Prostate gland (tissue), 2 donors: ENCODE results near the gene PPP4C. TPM values are rescaled to one million over a fixed set of nuclear protein-coding genes. Genes with fewer than 3 reads are reported as not detected.

ENCODE experiments used
- DNase-seq: peaks from one replicate; pipeline ENCODE4 v3.0.0-alpha.2; 2019; ENCODE audit warnings: low spot score
- H3K27ac ChIP-seq, 2 donors: fragments of 200-600 bp; sonication (generic); 2 replicates each; pipeline ENCODE4 v1.5.1; 2017 to 2019
- H3K27me3 ChIP-seq: fragments of 200-600 bp; sonication (generic); replicated peaks from 2 replicates; pipeline ENCODE4 v1.5.1; 2019; ENCODE audit not compliant: insufficient read depth
- H3K36me3 ChIP-seq, 2 donors: fragments of 200-600 bp; sonication (generic); 1 replicate in 1 of 2; 2 replicates in 1 of 2; pipeline versions ENCODE4 v1.5.1 to v1.8.1; 2017 to 2019
- H3K4me1 ChIP-seq: fragments of 200-600 bp; sonication (generic); replicated peaks from 2 replicates; pipeline ENCODE4 v1.5.1; 2019
- H3K4me3 ChIP-seq, 2 donors: fragments of 200-600 bp; sonication (generic); 2 replicates each; pipeline ENCODE4 v1.5.1; 2017 to 2019
- H3K9me3 ChIP-seq: fragments of 200-600 bp; sonication (generic); 2 replicates; pipeline ENCODE4 v1.5.1; 2017
- POLR2A ChIP-seq: fragments of 450-650 bp; IDR thresholded peaks from one replicate; pipeline ENCODE4 v1.6.1; 2016; ENCODE audit warnings: antibody characterized with exemption, mild to moderate bottlenecking
- POLR2AphosphoS5 ChIP-seq: sonication (generic); formaldehyde crosslinking; IDR thresholded peaks from one replicate; pipeline ENCODE4 v1.6.1; 2017; ENCODE audit warnings: antibody characterized with exemption
- WGBS: methylation state at CpG from one replicate; pipeline ENCODE4 v1.1.5; 2018; 5-methylcytosine and 5-hydroxymethylcytosine counted together
- intact Hi-C: fragments of 100-400 bp; cut with DNase I; formaldehyde crosslinking; loops from one replicate; pipeline ENCODE4 v1.14.2; 2022
- total RNA-seq, 2 donors: library from RNA; depleted of rRNA; stranded (reverse); fragments of >200 nt; gene quantifications; one replicate each; pipeline ENCODE4 v1.1.0, GENCODE V29; 2016
- TF ChIP-seq, protein P1 (sequence below), 4 experiments: fragments of 200-600 bp in 2 of 4; fragments of 450-650 bp in 2 of 4; sonication (generic) in 2 of 4; IDR thresholded peaks; 1 replicate in 3 of 4; 2 replicates in 1 of 4; pipeline ENCODE4 v1.5.1; 2016 to 2019; ENCODE audit warnings: antibody characterized with exemption in 4 of 4, mild to moderate bottlenecking in 2 of 4, moderate library complexity in 2 of 4

The PPP4C gene
- total RNA-seq, 2 donors from 2014 or later: 67.8 to 85.4 TPM

- Histone ChIP-seq H3K27ac (peak overlapping the region in 1 of 2 donors; percentile 97), H3K4me1 (peaks cover 37% of the 10 kb centered on the region), H3K4me3 (no peak overlapping the region), H3K27me3 (no peaks in the 10 kb centered on the region), H3K9me3 (no peaks in the 10 kb centered on the region), H3K36me3 (peaks cover 14 to 24% of the 10 kb centered on the region in 2 donors)
- WGBS: 84% methylated on average over 9 of the region's 9 CpGs
- intact Hi-C loops: loop anchor here (5.0 to 10.0 kb wide), 2 partner anchors 54 to 586 kb away; partner anchors contain the start of genes FBRS, MAPK3 and PRR14
- TF ChIP-seq POLR2A: no peak
- no peak for TF ChIP-seq POLR2AphosphoS5
- TF ChIP-seq, protein P1, sequence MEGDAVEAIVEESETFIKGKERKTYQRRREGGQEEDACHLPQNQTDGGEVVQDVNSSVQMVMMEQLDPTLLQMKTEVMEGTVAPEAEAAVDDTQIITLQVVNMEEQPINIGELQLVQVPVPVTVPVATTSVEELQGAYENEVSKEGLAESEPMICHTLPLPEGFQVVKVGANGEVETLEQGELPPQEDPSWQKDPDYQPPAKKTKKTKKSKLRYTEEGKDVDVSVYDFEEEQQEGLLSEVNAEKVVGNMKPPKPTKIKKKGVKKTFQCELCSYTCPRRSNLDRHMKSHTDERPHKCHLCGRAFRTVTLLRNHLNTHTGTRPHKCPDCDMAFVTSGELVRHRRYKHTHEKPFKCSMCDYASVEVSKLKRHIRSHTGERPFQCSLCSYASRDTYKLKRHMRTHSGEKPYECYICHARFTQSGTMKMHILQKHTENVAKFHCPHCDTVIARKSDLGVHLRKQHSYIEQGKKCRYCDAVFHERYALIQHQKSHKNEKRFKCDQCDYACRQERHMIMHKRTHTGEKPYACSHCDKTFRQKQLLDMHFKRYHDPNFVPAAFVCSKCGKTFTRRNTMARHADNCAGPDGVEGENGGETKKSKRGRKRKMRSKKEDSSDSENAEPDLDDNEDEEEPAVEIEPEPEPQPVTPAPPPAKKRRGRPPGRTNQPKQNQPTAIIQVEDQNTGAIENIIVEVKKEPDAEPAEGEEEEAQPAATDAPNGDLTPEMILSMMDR (IDR thresholded peaks at IDR 0.05): no peak
- no peak for DNase-seq
These were observed 7.5 kb upstream of the PPP4C start for GRCh38 chr16:30068333-30068732.

- Histone ChIP-seq H3K4me1 (peaks cover 32% of the 10 kb centered on the region), H3K36me3 (peaks cover 14 to 24% of the 10 kb centered on the region in 2 donors), H3K27me3 (no peaks in the 10 kb centered on the region), H3K27ac (peak overlapping the region in 1 of 2 donors; percentile 43), H3K9me3 (no peaks in the 10 kb centered on the region), H3K4me3 (no peak overlapping the region)
- 74% methylated on average over 14 of the region's 17 CpGs for WGBS
- TF ChIP-seq, protein P1 (IDR thresholded peaks at IDR 0.05): peak in 2 of 4 experiments; percentile 39 to 52
- TF ChIP-seq POLR2A: no peak
- intact Hi-C loops: loop anchor here (5.0 to 10.0 kb wide), 2 partner anchors 53 to 586 kb away; partner anchors contain the start of genes FBRS, MAPK3 and PRR14
- no peak for DNase-seq
These were observed 6.8 kb upstream of the PPP4C start for GRCh38 chr16:30068750-30069610.

- intact Hi-C loops: loop anchor here (5.0 to 10.0 kb wide), 2 partner anchors 52 to 585 kb away; partner anchors contain the start of genes FBRS, MAPK3 and PRR14
- H3K4me3 ChIP-seq: no peak overlapping the region
- peak overlapping the region; percentile 0 to 43 for H3K27ac ChIP-seq
- H3K27me3 ChIP-seq: no peaks in the 10 kb centered on the region
- WGBS: 46% methylated on average over 31 of the region's 31 CpGs
- H3K4me1 ChIP-seq: peaks cover 32% of the 10 kb centered on the region
- no peak for DNase-seq
- H3K9me3 ChIP-seq: no peaks in the 10 kb centered on the region
- peaks cover 14 to 24% of the 10 kb centered on the region in 2 donors for H3K36me3 ChIP-seq
- no peak for TF ChIP-seq POLR2A
- TF ChIP-seq, protein P1 (IDR thresholded peaks at IDR 0.05): no peak
- no peak for TF ChIP-seq POLR2AphosphoS5
These were observed 6.0 kb upstream of the PPP4C start for GRCh38 chr16:30069611-30070462.

DNA sequence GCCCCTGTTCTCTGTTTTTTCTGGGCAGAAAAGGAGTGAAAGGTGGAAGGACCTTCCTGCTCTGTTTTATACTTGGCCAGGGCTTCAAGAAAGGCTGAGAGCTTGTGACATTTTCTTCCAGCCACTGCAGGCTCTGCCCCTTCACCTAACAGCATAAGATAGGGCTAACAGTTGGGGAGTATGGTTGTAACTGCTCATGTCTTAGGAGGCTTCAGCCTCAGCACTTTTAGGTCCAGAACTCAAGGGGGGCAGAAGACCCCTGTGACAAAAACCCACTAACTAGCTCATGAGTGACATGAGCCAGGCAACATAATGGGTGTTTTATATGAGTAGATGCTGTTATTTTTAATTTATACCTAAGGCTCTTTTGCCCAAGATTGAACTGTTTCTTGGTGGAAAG, 5.3 kb upstream of the PPP4C start:
- no peaks in the 10 kb centered on the region for H3K9me3 ChIP-seq
- H3K27ac ChIP-seq: peak overlapping the region in 1 of 2 donors; percentile 43
- TF ChIP-seq POLR2A (no peak), POLR2AphosphoS5 (no peak)
- TF ChIP-seq, protein P1 (IDR thresholded peaks at IDR 0.05): no peak
- peaks cover 14 to 24% of the 10 kb centered on the region in 2 donors for H3K36me3 ChIP-seq
- H3K27me3 ChIP-seq: no peaks in the 10 kb centered on the region
- intact Hi-C loops: no loop called here
- peaks cover 32% of the 10 kb centered on the region for H3K4me1 ChIP-seq
- H3K4me3 ChIP-seq: no peak overlapping the region
- DNase-seq: no peak
